ENCODE measurements around the gene ADAM10. TPM values are rescaled to one million over a fixed set of nuclear protein-coding genes. Genes with fewer than 3 reads are reported as not detected.

Gene ADAM10
- polyA plus RNA-seq, 1 donor (not counting 4 experiments of a cell fraction or from before 2014, with no cell fraction given), result 198 TPM

GRCh38 chr15:58795825-58796224 is 46.3 kb upstream of the ADAM10 start:
- Histone ChIP-seq H3K4me2 (ENCODE audit: control insufficient read depth, extremely low read depth, insufficient read depth, low read depth, low read length) (no peak overlapping the region), H3K4me3 (ENCODE audit: control insufficient read depth in 2 of 3, extremely low read depth in 1 of 3, insufficient read depth in 2 of 3, low read depth in 1 of 3, low read length in 3 of 3) (no peak overlapping the region), H3K4me1 (ENCODE audit: control insufficient read depth, extremely low read depth, insufficient read depth, low read length) (peaks cover 18% of the 10 kb centered on the region), H3K27ac (ENCODE audit: control insufficient read depth, insufficient read depth, low read length) (no peak overlapping the region), H3K79me2 (ENCODE audit: control insufficient read depth, insufficient read depth, low read length) (peaks cover 38% of the 10 kb centered on the region), H2AFZ (ENCODE audit: control insufficient read depth, low read length) (no peak overlapping the region), H3K9me3 (ENCODE audit: control insufficient read depth, low read depth, low read length) (no peaks in the 10 kb centered on the region), H3K36me3 (ENCODE audit: control insufficient read depth in 2 of 2, extremely low read depth in 1 of 2, insufficient read depth in 2 of 2, low read length in 2 of 2) (peaks cover 6 to 12% of the 10 kb centered on the region in 2 experiments), H3K27me3 (ENCODE audit: control insufficient read depth, extremely low read depth, insufficient read depth, low read length) (no peaks in the 10 kb centered on the region), H3K9me1 (ENCODE audit: control insufficient read depth, extremely low read depth, insufficient read depth, low read length) (no peaks in the 10 kb centered on the region), H4K20me1 (ENCODE audit: control insufficient read depth, extremely low read depth, insufficient read depth, low read length) (no peaks in the 10 kb centered on the region), H3K9ac (ENCODE audit: control insufficient read depth, extremely low read depth, insufficient read depth, low read length) (no peak overlapping the region)
- peak; percentile 43 for FAIRE-seq
- DNase-seq (ENCODE audit: low read depth, low spot score), result no peak
- dilution Hi-C loops (cut with MboI; ENCODE audit: extremely low pct_ligation_motif_present, low sequenced_read_pairs), result no loop called here
- no peak for TF ChIP-seq CTCF (optimal IDR thresholded peaks at IDR 0.05 in 1 of 3, IDR thresholded peaks at IDR 0.05 in 1 of 3, conservative IDR thresholded peaks at IDR 0.05 in 1 of 3; ENCODE audit: extremely low read depth in 1 of 3, insufficient read depth in 2 of 3, low read length in 3 of 3)
- no peak for TF ChIP-seq EZH2 (IDR thresholded peaks at IDR 0.05; ENCODE audit: low read length)

- Histone ChIP-seq H4K20me1 (ENCODE audit: control insufficient read depth, extremely low read depth, insufficient read depth, low read length) (no peaks in the 10 kb centered on the region), H3K79me2 (ENCODE audit: control insufficient read depth, insufficient read depth, low read length) (peaks cover 32% of the 10 kb centered on the region), H3K4me1 (ENCODE audit: control insufficient read depth, extremely low read depth, insufficient read depth, low read length) (peaks cover 16% of the 10 kb centered on the region), H3K9ac (ENCODE audit: control insufficient read depth, extremely low read depth, insufficient read depth, low read length) (peak overlapping the region; percentile 75), H3K27ac (ENCODE audit: control insufficient read depth, insufficient read depth, low read length) (peak overlapping the region; percentile 99), H3K9me1 (ENCODE audit: control insufficient read depth, extremely low read depth, insufficient read depth, low read length) (no peaks in the 10 kb centered on the region), H2AFZ (ENCODE audit: control insufficient read depth, low read length) (peak overlapping the region; percentile 69), H3K4me2 (ENCODE audit: control insufficient read depth, extremely low read depth, insufficient read depth, low read depth, low read length) (peak overlapping the region; percentile 92), H3K9me3 (ENCODE audit: control insufficient read depth, low read depth, low read length) (no peaks in the 10 kb centered on the region), H3K27me3 (ENCODE audit: control insufficient read depth, extremely low read depth, insufficient read depth, low read length) (no peaks in the 10 kb centered on the region), H3K36me3 (ENCODE audit: control insufficient read depth in 2 of 2, extremely low read depth in 1 of 2, insufficient read depth in 2 of 2, low read length in 2 of 2) (peaks cover 9 to 10% of the 10 kb centered on the region in 2 experiments), H3K4me3 (ENCODE audit: control insufficient read depth in 2 of 3, extremely low read depth in 1 of 3, insufficient read depth in 2 of 3, low read depth in 1 of 3, low read length in 3 of 3) (peak overlapping the region in 2 of 3 experiments; percentile 23 to 52)
- peak; percentile 97 for FAIRE-seq
- TF ChIP-seq CTCF (optimal IDR thresholded peaks at IDR 0.05 in 1 of 3, IDR thresholded peaks at IDR 0.05 in 1 of 3, conservative IDR thresholded peaks at IDR 0.05 in 1 of 3; ENCODE audit: extremely low read depth in 1 of 3, insufficient read depth in 2 of 3, low read length in 3 of 3) (no peak), EZH2 (IDR thresholded peaks at IDR 0.05; ENCODE audit: low read length) (no peak)
- DNase-seq (ENCODE audit: low read depth, low spot score), result peak; percentile 98
- dilution Hi-C loops (cut with MboI; ENCODE audit: extremely low pct_ligation_motif_present, low sequenced_read_pairs), result no loop called here
These were observed 44.4 kb upstream of the ADAM10 start for GRCh38 chr15:58793862-58794261.
